Activated CD4-positive, alpha-beta T cell treated with anti-CD3 and anti-CD28 coated beads, Interleukin-2, amount 50 U/mL, for 16 hours (primary cell): ENCODE data around the gene MYBBP1A.

ENCODE experiments used
- DNase-seq: peaks from one replicate; pipeline ENCODE4 v3.0.0-alpha.2; 2020

MYBBP1A gene

DNA sequence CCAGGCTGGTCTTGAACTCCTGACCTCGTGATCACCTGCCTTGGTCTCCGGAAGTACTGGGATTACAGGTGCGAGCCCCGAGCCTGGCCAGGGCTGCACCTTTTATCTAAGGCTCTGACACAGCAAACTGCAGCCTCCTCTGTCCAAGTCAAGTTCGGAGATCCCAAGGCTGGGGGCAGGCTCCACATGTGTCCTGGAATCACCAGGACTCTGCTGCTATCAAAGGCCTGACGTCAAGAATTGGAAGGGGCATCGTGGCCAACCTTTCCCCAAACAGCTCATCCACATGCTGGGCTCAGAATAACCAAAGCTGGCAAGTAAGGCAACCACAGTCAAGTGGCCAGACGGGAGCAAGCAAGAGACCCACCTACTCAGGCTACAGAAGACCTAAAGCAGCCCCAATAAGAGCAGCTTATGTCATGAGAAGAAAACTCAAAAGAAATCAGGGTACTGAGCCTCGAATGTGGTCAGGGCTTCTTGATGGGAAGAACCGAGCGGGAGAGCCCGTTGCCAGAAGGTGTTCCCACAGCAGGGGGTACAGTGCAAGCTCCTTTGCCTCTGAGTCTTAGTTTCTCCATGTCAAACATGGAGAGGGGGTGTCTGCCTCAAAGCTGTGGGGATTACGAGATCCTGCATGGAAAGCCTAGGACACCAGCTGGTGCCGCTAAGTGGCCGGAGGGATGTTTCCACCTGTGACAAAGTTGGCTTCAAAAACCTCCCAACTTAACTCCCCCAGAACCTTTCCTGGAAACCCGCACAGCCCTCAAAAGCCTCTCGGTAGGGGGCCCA lies 7.9 kb downstream of the MYBBP1A start:
- DNase-seq: no peak

DNA sequence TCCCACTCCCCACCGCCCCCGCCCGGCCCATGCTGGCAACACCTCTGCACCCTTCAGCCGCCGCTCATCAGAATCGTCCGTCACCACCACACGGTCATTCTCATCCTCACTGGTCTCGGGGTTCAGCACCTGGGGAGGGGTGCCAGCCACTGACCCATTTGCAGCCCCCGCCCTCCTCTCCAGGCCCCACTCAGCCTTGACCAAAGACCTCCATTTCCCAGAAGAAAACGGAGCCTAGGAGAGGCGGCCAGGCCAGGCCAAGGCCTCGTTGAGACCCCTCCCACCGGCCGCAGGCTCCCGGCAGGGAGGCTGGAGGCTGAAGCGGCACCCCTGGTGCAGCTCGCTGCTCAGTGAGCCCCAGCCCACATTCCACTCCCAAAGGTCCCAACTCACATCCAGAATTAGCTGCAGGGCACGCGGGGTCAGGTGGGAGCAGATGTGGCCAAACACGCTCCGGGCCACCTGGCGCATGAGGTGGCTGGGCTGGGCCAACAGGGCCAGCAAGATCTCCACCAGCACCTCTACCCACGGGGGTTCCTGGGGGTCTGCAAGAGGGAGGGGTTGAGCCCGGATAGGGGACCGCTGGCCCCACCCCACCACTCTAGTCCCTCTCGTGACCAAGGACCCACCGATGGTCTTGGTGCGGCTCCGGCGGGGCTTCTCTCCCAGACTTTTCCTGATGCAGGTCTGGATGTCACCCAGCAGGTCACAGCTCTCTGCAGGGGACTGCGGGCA lies 9.8 kb downstream of the MYBBP1A start:
- no peak for DNase-seq

DNA sequence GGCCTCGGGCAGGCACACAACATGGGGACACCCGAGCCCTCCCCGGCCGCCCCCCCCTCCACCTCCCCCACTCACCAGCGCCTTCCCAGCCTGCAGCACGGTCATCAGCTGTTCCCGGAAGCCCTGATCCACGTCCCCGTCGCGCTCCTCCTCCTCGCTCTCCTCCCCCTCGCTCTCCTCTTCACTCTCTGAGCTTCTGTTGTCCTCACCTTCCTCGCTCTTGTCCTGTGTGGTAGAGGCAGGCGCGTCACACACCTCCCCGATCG lies 10.3 kb downstream of the MYBBP1A start:
- no peak for DNase-seq

DNA sequence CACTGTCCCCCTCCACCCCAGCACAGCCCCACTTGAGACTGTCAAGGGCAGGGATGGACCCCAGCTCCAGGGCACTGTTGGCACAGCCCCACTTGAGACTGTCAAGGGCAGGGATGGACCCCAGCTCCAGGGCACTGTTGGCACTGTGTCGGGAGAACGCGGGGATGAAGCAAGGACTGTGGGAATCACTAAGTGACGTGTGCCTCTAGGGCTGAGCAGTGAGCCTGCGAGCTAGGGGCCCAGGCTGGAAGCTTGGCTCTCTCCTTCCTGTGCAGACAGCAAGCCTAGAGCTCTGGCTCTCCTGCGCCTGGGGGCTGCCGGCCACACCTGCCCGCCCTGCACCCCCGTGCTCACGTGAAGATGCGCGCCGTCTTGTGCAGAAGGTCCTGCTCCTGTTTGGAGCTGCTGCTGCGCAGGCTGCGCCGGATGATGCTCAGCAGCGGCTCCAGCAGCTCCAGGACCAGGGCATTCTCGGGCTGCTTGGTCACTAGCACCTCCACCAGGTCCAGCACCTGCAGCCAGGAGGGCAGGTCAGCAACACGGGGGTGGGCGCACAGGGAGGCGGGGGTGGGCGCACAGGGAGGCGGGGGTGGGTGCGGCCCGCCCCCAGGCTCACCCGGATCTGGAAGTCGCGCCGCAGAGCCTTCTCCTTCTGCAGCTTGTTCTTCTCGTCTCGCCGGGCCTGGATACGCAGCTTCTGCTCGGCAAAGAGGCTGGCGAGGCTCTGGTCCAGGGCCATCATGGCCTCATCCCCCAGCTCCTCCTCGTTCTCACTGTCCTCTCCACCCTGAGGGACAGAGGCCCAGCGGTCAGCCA lies 10.8 kb downstream of the MYBBP1A start:
- DNase-seq: no peak

DNA sequence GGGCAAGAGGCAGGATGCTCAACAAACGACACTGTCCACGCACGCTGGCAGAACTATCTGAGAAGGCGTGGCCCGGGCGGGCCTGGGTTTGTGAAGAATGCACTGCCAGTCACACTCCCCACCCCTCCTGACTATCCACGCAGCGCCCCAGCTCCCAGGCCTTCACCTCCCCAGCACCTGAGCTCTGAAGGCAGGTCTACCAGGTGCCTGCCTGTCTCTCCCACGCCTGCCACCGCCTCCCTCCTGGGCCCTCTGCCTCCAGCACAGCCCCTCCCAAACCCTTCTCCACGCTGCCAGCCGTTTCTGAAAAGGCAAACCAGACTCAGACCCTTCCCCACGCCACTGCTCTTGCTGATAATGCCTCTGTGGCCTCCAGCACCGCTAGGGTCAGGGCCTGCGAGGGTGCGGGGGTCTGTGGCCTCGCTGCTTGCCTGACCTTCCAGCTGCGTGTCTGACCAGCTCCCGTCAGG lies 11.6 kb downstream of the MYBBP1A start:
- DNase-seq: no peak

DNA sequence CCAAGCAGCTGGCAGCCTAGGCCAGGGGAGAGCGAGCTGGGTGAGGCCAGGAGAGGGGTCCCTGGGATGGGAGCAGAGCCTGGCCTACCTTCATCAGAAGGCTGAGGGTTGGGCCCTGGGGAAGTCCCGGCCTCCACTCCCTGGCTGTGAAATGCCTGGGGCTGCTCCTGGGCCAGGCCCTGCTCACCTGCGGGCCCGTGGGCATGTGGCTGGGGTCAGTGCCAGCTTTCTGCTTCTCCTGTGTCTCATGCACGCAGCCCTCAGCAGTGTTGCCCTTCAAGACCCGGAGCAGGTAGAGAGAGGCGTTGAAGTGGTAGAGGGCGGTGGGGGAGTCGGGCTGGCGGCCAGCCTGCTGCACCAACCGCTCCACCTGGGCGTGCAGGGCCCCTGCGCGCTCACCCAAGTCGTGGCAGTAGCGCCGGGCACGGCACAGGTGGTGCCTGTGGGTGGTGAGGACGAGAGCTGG lies 12.4 kb downstream of the MYBBP1A start:
- DNase-seq: no peak

DNA sequence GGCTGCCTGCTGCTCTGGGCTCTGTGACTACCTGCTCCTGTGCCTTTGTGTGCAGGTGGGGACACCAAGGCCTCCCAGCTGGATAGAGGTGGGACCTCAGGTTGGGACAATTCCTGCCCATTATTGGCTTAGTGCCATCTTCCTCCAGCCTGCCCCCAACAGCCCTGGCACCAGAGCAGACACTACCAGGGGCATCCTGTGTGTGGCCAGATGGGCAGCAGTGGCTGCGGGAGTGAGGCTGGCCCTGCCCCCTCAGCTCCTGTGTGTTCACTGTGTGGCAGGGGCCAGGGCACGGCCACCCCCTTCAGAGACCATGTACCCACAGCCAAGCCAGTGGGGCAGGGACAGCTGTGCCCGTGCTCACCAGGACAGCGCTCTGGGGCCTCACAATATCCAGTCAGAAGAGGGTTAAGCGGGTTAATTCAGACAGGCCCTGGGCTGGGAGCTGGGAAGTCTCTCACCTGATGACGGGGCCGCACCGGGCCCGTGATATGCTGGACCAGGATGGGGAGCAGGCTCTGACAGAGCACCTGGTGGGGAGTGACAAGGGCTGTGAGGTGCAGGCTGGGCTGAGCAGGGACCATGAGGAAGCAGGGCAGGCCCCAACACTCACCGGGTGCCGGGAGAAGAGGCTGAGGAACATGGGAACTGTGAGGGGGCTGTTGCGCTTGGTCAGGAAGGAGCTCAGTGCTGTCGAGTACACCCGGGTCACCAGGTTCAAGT lies 13.0 kb downstream of the MYBBP1A start:
- DNase-seq: no peak

DNA sequence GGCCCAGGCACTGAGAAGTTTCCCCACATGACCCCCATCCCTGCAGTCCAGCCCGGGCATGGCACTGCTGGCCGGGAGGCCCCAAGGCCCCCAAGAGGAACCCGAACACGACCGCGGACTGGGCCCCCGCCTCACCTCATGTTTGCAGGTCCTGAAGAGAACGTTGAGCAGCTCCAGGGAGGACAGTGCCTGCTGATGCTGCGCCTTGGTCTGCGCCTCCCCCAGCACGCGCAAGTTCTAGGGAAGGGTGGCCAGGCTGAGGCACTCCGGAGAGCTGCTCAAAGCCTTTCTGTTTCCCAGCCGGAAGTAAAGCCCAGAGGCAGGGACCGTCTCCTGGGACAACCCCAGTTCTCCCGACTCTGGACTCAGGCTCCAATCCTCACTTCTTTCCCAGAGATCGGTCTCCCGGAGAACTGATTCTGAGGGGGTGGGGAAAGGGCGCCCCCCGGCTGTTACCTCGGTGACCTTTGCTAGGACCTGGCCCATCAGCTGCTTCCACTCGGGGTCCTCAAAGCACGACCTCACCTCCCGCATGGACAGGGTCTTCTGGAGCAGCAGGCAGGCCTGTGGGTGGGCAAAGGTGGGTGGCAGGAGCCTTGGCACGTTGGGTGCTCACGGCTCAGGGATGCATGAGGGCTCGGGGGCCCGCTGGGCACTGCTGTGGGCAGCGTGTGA lies 13.7 kb downstream of the MYBBP1A start:
- no peak for DNase-seq

DNA sequence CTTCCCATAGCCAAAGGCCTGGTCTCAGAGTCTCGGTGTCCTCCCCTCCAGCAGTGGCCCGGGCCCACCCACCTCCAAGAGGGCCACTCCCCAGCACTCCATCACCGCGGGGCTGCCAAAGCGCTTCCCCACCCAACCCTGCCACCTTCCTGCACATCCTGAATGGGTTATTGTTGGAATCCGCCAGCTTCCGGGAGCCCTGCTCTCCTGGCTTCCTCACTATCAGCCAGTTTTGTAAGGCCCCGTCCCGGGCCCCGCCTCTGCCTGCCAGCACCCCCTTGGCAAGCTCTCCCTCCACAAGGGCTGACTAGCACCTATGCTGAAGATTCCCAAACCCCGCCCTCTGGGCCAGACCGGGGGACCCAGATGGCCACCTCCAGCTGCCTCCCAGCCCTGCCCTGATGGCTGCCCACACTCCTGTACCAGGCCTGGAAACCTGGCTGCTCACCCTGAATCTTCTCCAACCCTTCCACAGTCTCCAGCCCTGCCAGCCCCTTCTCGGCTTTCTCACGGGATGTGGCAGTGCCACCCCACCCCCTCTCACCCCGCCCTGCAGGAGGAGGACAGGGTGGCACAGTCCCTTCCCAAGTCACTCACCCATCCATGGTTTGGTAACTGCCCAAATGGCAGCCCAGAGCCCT lies 14.4 kb downstream of the MYBBP1A start:
- no peak for DNase-seq

DNA sequence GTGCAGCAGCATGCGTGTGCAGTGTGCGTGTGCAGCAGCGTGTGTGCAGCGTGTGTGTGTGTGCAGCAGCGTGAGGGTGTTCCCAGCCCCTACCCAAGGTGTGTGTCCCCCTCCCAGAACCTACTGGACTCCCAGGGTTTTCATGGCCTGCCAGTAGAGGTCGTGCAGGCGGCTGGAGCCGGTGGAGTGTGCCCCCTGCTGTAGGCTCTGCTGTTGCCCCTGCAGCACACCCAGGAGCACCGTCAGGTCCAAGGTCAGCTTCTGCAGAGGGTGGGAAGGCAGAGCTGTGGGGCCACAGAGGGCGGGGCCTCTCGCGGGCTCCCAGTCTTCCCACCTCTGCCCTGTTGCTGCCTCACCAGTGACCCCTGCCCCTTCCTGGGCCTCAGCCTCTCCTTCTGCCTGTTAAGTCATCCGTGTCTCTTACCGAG lies 14.9 kb downstream of the MYBBP1A start:
- no peak for DNase-seq

DNA sequence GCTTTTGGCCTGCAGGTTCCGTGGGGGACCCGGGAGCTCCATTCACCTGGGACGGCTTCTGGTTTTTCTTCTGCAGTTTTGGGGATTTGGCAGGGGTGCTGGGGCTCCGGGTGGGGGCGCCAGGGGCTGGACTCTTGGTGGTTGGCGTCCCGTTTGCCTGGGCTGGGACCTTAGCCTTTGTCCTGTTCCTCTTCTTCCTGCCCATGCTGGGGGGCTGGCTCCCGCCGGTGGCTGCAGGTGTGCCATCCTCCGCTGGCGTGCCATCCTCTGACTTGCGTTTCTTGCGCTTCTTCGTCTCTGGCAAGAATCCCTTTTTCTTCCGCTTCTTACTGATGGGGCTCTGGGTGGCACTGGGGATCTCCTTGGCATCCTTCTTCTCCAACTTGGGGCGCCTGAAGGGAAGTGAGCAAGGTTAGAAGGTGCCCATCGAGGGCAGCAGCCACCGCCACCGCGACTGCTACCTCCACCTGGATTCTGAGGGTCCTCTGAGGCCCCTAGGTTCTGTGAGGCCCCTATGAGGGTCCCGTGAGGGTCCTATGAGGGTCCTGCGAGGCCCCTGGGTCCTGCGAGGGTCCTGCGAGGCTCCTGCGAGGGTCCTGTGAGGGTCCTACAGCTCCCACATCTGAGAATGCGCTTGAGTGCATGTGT lies 15.5 kb downstream of the MYBBP1A start:
- no peak for DNase-seq

DNA sequence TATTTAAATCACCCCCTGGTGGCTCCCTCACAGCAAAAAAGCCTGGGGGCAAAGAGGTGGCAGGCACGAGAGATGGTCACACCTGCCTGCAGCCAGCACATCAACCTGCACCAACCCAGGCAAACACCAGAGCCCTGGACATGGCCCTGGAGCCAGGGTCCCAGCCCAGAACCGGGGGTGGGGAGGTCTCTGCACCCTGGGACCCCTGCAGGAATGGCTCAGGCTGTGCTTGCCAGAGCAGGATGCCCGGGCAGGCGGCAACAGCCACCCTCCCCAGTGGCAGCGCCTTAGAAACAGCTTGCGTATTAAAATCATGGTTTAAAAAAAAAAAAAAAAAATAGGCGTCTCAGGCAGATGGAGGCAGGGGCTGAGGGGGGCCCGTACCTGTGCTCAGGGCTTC lies 16.2 kb downstream of the MYBBP1A start:
- no peak for DNase-seq

DNA sequence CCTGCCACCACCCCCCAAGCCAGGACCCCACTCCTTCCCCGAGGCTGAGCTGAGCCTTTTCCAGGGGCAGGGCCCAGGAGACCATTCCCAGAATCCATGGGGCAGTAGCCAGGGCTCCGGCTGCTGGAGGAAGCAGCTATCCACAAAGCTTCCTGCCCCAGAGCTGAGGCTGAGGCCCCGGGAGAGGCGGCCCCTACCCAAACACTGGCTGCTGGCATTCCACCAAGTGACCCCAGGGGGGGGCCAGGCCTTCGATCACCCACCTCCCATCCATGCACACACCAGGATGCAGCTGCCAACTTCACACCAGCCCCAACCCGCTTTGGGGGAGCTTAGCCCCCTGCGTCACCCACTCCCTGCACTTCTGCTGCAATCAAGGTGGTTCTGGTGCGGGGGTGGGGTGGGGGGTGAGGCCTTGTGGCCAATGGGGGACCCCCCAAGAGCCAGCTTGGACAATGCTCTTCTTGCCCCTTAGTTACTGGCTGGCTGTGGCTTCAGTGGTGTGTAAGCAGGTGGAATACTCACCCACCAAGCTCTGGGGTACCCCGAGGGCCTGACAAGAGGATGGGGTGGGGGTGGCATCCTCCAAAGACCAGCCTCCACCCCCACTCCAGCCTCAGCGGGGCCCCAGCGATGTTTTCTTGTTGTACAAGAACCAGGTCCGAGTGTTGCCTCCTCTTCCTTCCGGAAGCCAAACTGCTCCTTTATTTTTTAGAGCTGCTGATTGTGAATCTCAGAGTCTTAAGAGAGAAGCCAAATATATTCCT lies 16.8 kb downstream of the MYBBP1A start:
- no peak for DNase-seq

DNA sequence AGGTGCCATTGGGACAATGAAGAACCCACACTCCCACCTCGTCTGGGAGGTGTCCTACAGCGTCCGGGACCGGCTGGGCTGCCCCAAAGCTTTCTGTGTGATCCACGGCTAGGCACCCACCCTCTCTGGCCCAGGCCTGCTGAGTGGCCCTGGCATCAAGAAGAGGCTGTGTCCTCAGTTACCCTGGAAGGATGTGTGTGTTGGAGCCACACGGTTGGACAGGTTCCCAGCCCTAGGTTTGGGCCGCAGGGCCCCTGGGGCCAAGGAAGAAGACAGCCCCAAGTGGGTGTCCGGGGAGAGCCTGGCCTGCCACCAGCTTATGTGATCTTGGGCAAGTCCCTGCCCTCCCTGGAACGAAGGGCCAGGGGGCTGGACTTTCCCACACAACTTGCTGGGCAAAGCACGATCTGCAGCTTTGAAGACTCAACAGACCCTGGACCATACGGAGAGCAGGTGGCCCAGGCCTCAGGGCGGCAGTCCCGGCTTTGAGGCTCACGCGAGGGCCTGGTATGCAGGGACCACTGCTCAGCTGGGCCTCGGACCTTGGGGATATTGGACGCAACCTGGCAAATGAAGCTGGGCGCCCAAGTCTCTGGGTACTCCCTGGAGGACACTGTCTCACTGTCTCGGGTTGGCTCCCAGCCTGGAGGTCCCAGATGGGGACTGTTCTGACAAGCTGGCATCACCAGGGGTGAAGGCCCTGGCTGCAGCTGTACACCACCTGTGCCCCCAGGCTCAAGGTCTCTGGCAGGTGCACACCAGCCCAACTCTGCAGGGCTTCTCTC lies 17.5 kb downstream of the MYBBP1A start:
- no peak for DNase-seq

DNA sequence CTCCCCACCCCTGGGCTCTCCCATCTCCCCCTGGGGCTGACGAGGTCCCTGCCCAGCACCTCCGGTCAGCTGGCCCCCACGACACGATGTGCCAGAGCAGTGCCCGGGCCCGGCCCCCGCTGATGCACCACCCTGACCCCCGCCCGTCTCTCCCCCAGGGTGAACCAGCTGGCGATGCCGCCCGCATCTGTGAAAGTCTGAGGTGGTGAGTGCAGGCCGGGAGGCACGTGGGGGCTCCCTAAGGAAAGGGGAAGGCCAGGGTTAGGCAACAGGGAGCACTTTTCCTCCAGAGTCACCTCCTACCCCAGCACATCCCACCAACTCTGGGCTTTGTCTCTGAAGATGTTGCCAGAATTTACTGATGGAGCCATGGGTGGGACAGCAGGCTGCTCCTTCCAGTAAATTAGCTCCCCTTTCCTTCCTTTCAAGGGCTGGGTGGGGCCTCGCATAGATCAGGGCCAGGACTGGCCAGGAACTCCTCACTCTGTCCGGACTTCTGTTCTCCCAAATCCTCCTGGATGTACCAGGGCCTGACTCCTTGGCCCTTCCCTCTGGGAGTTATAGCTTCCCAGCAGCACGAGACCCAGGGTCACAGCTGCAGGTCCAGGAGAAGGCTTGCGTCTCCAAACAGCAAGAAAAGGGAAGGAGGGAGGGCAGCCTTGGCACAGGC lies 18.3 kb downstream of the MYBBP1A start:
- DNase-seq: no peak

DNA sequence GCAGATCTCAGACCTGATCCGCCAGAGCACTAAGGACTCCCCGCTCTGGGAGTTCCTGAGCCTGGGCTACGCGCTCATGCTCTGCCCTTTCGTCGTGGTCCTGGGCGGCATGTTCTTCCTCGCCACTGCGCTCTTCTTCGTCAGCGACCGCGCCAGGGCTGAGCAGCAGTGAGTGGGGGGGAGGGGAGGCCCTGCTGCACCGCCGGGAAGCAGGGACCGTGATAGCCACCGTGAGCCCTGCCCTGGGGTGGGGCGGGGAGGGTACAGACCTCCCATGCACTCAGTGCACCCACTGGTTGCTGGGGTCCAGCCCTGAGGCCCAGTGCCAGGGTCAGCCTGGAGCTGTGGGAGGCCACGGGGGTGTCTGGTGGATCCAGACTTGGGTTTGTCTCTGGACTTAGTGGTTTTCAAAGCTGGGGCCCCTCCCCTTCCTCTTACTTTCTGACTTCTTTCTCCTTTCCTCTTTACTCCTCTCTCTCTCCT lies 18.9 kb downstream of the MYBBP1A start:
- DNase-seq: no peak

DNA sequence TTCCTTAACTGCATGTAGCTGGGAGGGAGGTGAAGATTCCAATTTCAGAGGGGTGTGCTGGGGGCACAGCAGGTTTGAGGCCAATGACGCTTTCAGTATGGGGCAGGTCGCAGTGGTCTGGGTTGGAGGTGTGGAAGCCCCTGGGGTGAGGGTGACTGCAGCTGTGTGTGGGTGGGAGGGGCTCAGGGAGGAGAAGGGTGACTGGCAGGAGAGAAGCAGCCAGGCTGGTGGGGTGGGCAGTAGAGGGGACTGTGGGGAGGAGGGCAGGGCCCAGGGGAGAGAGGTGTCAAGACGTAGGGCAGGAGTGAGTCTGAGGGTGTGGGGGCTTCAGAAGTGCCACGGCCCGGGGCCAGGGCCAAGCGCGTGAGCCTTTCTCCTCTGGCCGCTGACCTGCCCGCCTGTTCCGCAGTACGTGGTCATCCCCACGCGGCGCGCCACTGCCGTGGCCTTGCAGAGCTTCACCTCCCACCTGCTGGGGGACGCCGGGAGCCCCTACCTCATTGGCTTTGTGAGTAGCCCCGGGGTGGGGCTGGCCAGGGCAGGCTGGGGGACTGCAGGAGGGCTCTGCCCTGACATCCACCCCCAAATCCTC lies 19.4 kb downstream of the MYBBP1A start:
- DNase-seq: no peak

DNA sequence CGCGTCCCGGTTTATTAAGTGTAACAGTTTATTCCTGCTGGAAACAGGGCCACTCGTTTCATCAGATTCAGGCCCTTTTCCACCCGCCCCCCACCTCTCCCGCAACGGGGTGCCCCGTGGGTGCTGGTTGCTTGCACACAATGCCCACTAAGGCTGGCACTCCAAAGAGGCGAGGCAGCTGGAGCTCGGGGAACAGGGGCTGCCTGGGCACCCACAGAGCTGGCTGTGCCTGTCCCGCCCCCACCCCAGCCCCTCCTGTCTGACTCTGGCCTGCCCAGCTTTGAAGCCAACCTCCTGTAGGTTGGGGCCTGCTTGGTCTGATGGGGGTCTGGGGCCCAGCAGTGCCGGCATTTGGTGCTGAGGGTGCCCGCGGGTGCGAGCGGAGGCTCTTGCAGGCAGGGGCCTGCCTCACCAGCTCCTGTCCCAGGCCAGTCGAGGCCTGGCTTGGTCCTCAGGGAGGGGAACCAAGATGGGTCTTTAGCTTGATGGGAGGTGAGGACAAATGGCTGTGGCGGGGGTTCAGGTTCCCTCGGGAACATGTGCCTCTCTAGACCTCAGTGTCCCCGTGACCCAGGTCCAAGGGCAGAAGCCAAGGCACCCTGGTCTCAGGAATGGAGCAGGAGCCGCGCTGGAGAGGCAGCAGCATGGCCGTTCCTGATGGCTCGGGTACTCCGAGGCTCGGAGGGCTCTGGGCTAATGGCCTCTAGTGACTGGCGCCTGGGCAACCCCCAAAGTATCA lies 20.1 kb downstream of the MYBBP1A start:
- DNase-seq: peak; percentile 10
